Measurements from ENCODE around the gene RXFP4.

DNA sequence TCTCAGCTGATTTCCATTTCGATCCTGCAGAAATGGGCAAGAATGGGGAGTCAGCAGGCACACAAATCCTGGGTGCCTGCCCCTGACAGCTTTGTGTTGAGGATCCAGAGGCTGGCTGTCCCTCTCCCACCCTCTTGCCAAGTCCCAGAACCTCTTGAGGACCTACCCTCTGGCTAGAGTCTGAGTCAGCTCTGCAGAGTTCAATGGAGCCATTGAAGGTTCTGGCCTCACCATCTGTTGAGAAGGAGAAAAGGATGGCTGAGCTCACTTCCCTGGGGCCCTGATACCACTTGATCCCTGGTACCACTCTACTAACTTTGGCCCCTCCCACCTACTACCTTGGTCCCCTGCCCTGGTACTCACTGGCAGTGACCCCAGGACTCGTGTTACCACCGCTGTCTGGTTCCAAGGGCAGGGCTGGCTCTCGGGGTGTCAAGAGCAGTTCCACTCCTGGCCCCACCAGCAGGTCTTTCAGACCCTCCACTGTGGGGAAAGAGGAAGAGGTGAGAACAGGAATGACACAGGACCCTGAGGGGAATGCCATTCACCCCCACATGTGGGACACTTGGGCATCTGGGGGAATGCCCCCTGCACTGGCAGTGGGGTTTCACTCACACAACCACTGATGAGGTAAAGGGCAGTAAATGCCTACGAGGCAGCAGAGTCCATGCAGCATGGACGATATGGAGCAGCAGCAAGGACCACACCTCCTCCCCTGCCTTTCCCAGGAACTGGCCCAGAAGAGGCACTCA, 10.5 kb downstream of the RXFP4 start:
- TF ChIP-seq, protein P1, sequence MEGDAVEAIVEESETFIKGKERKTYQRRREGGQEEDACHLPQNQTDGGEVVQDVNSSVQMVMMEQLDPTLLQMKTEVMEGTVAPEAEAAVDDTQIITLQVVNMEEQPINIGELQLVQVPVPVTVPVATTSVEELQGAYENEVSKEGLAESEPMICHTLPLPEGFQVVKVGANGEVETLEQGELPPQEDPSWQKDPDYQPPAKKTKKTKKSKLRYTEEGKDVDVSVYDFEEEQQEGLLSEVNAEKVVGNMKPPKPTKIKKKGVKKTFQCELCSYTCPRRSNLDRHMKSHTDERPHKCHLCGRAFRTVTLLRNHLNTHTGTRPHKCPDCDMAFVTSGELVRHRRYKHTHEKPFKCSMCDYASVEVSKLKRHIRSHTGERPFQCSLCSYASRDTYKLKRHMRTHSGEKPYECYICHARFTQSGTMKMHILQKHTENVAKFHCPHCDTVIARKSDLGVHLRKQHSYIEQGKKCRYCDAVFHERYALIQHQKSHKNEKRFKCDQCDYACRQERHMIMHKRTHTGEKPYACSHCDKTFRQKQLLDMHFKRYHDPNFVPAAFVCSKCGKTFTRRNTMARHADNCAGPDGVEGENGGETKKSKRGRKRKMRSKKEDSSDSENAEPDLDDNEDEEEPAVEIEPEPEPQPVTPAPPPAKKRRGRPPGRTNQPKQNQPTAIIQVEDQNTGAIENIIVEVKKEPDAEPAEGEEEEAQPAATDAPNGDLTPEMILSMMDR (IDR thresholded peaks at IDR 0.05), result no peak
- TF ChIP-seq POLR2A (IDR thresholded peaks at IDR 0.05), result no peak

Measured in testis (tissue), 2 donors.